ENCODE data around the gene GLRX5. TPM values are rescaled to one million over a fixed set of nuclear protein-coding genes. Genes with fewer than 3 reads are reported as not detected.

The GLRX5 gene
- total RNA-seq, 2 experiments from 2014 or later: 11.3 to 11.9 TPM

GRCh38 chr14:95555053-95555452, 20.2 kb downstream of the GLRX5 start:
- no peaks in the 10 kb centered on the region for H3K4me1 ChIP-seq (ENCODE audit: insufficient read depth, low read length)
- H3K9me3 ChIP-seq (ENCODE audit: control insufficient read depth in 1 of 2, insufficient read depth in 1 of 2, low read length in 2 of 2): no peaks in the 10 kb centered on the region
- Mint-ChIP-seq H3K27me3 (no peaks in the 10 kb centered on the region), H3K36me3 (ENCODE audit: low read depth) (peaks cover 7% of the 10 kb centered on the region), H3K4me3 (no peak overlapping the region), H3K27ac (no peak overlapping the region), H3K4me1 (ENCODE audit: low read depth) (no peaks in the 10 kb centered on the region), H3K9me3 (no peaks in the 10 kb centered on the region)
- intact Hi-C loops (cut with DNase I, micrococcal nuclease): no loop called here
- POLR2A ChIA-PET: no interaction called here
- DNase-seq (no peak), ATAC-seq (ENCODE audit: poor library complexity) (no peak)
- H3K27ac ChIP-seq (ENCODE audit: low read depth in 1 of 2, low read length in 2 of 2): no peak overlapping the region
- H3K4me3 ChIP-seq (ENCODE audit: low read length): no peak overlapping the region
- CTCF ChIA-PET: no interaction called here
- H3K27me3 ChIP-seq (ENCODE audit: control insufficient read depth in 1 of 2, insufficient read depth in 2 of 2, low read length in 2 of 2): no peaks in the 10 kb centered on the region
- no peak for TF ChIP-seq CTCF (IDR thresholded peaks at IDR 0.05)
- H3K36me3 ChIP-seq (ENCODE audit: insufficient read depth, low read length): no peaks in the 10 kb centered on the region

GRCh38 chr14:95557291-95557690, 22.4 kb downstream of the GLRX5 start:
- Histone ChIP-seq H3K27me3 (ENCODE audit: control insufficient read depth in 1 of 2, insufficient read depth in 2 of 2, low read length in 2 of 2) (peaks cover 0 to 4% of the 10 kb centered on the region in 2 experiments), H3K36me3 (ENCODE audit: insufficient read depth, low read length) (no peaks in the 10 kb centered on the region), H3K27ac (ENCODE audit: low read depth in 1 of 2, low read length in 2 of 2) (no peak overlapping the region), H3K4me3 (ENCODE audit: low read length) (no peak overlapping the region), H3K4me1 (ENCODE audit: insufficient read depth, low read length) (peaks cover 4% of the 10 kb centered on the region), H3K9me3 (ENCODE audit: control insufficient read depth in 1 of 2, insufficient read depth in 1 of 2, low read length in 2 of 2) (no peaks in the 10 kb centered on the region)
- peaks cover 5% of the 10 kb centered on the region for H3K4me1 Mint-ChIP-seq (ENCODE audit: low read depth)
- no peak overlapping the region for H3K27ac Mint-ChIP-seq
- TF ChIP-seq CTCF (IDR thresholded peaks at IDR 0.05): no peak
- no peak for DNase-seq
- CTCF ChIA-PET: no interaction called here
- intact Hi-C loops (cut with DNase I, micrococcal nuclease): no loop called here
- no peak for ATAC-seq (ENCODE audit: poor library complexity)
- H3K4me3 Mint-ChIP-seq: no peak overlapping the region
- POLR2A ChIA-PET: no interaction called here
- H3K36me3 Mint-ChIP-seq (ENCODE audit: low read depth): no peaks in the 10 kb centered on the region
- peaks cover 10% of the 10 kb centered on the region for H3K27me3 Mint-ChIP-seq
- H3K9me3 Mint-ChIP-seq: no peaks in the 10 kb centered on the region

- DNase-seq: no peak
- peaks cover 5% of the 10 kb centered on the region for H3K4me1 Mint-ChIP-seq (ENCODE audit: low read depth)
- Histone ChIP-seq H3K36me3 (ENCODE audit: insufficient read depth, low read length) (no peaks in the 10 kb centered on the region), H3K9me3 (ENCODE audit: control insufficient read depth in 1 of 2, insufficient read depth in 1 of 2, low read length in 2 of 2) (no peaks in the 10 kb centered on the region), H3K27me3 (ENCODE audit: control insufficient read depth in 1 of 2, insufficient read depth in 2 of 2, low read length in 2 of 2) (peaks cover 0 to 4% of the 10 kb centered on the region in 2 experiments), H3K4me1 (ENCODE audit: insufficient read depth, low read length) (peaks cover 4% of the 10 kb centered on the region), H3K4me3 (ENCODE audit: low read length) (no peak overlapping the region), H3K27ac (ENCODE audit: low read depth in 1 of 2, low read length in 2 of 2) (no peak overlapping the region)
- CTCF ChIA-PET: no interaction called here
- intact Hi-C loops (cut with DNase I, micrococcal nuclease): no loop called here
- no peak overlapping the region for H3K27ac Mint-ChIP-seq
- H3K36me3 Mint-ChIP-seq (ENCODE audit: low read depth): no peaks in the 10 kb centered on the region
- TF ChIP-seq CTCF (IDR thresholded peaks at IDR 0.05): no peak
- no peaks in the 10 kb centered on the region for H3K9me3 Mint-ChIP-seq
- no peak for ATAC-seq (ENCODE audit: poor library complexity)
- peaks cover 14% of the 10 kb centered on the region for H3K27me3 Mint-ChIP-seq
- H3K4me3 Mint-ChIP-seq: no peak overlapping the region
- POLR2A ChIA-PET: no interaction called here
These were observed 23.0 kb downstream of the GLRX5 start for GRCh38 chr14:95557832-95558231.

Data from CD4-positive, alpha-beta T cell (primary cell).